ENCODE data around the gene AUTS2.

AUTS2 gene

GRCh38 chr7:69939317-69939716, 341.0 kb downstream of the AUTS2 start:
- no peak for DNase-seq (ENCODE audit: low read depth)

GRCh38 chr7:69941077-69941651, 342.9 kb downstream of the AUTS2 start:
- no peak for DNase-seq (ENCODE audit: low read depth)

- no peak for DNase-seq (ENCODE audit: low read depth)
These were observed 344.3 kb downstream of the AUTS2 start for GRCh38 chr7:69942573-69942972.

- no peak for DNase-seq (ENCODE audit: low read depth)
These were observed 348.6 kb downstream of the AUTS2 start for GRCh38 chr7:69946901-69947300.

GRCh38 chr7:69947998-69948397, 349.7 kb downstream of the AUTS2 start:
- DNase-seq (ENCODE audit: low read depth): no peak

- DNase-seq (ENCODE audit: low read depth): no peak
These were observed 350.8 kb downstream of the AUTS2 start for GRCh38 chr7:69949122-69949521.

- no peak for DNase-seq (ENCODE audit: low read depth)
These were observed 353.2 kb downstream of the AUTS2 start for GRCh38 chr7:69951458-69951857.

- DNase-seq (ENCODE audit: low read depth): no peak
These were observed 355.1 kb downstream of the AUTS2 start for GRCh38 chr7:69953136-69954067.

- DNase-seq (ENCODE audit: low read depth): no peak
These were observed 358.3 kb downstream of the AUTS2 start for GRCh38 chr7:69956541-69956940.

GRCh38 chr7:69957661-69958060, 359.4 kb downstream of the AUTS2 start:
- DNase-seq (ENCODE audit: low read depth): no peak

GRCh38 chr7:69959789-69960499, 361.7 kb downstream of the AUTS2 start:
- DNase-seq (ENCODE audit: low read depth): no peak

- no peak for DNase-seq (ENCODE audit: low read depth)
These were observed 363.2 kb downstream of the AUTS2 start for GRCh38 chr7:69961436-69961835.

- no peak for DNase-seq (ENCODE audit: low read depth)
These were observed 364.2 kb downstream of the AUTS2 start for GRCh38 chr7:69962186-69963065.

- DNase-seq (ENCODE audit: low read depth): no peak
These were observed 365.1 kb downstream of the AUTS2 start for GRCh38 chr7:69963393-69963792.

- no peak for DNase-seq (ENCODE audit: low read depth)
These were observed 368.7 kb downstream of the AUTS2 start for GRCh38 chr7:69966766-69967591.

GRCh38 chr7:69967689-69968450, 369.6 kb downstream of the AUTS2 start:
- no peak for DNase-seq (ENCODE audit: low read depth)

GRCh38 chr7:69968969-69969556, 370.8 kb downstream of the AUTS2 start:
- no peak for DNase-seq (ENCODE audit: low read depth)

- DNase-seq (ENCODE audit: low read depth): no peak
These were observed 383.4 kb downstream of the AUTS2 start for GRCh38 chr7:69981646-69982045.

GRCh38 chr7:69982197-69982596, 383.9 kb downstream of the AUTS2 start:
- DNase-seq (ENCODE audit: low read depth): no peak

- no peak for DNase-seq (ENCODE audit: low read depth)
These were observed 391.3 kb downstream of the AUTS2 start for GRCh38 chr7:69989551-69989950.

All from CMK (cell line).